MM.1S (cell line): Measurements from ENCODE around the gene PKP4.

Experiments used
- DNase-seq: peaks from one replicate; pipeline ENCODE4 v3.0.0-alpha.2; 2015
- H2AFZ ChIP-seq: fragments of 300-600 bp; sonication (generic); 2 replicates; pipeline ENCODE4 v1.6.0; 2016; ENCODE audit warnings: antibody characterized with exemption, low read length
- H3F3A ChIP-seq: fragments of 300-600 bp; sonication (generic); 2 replicates; pipeline ENCODE4 v1.6.1; 2016; ENCODE audit warnings: mild to moderate bottlenecking, antibody characterized with exemption, low read length, moderate library complexity, mixed read lengths; ENCODE audit not compliant: insufficient read depth
- H3K27ac ChIP-seq: fragments of 300-600 bp; sonication (generic); 2 replicates; pipeline ENCODE4 v1.5.1; 2016; ENCODE audit warnings: mild to moderate bottlenecking, low read length
- H3K27me3 ChIP-seq: fragments of 300-600 bp; sonication (generic); replicated peaks from 2 replicates; pipeline ENCODE4 v1.6.0; 2016; ENCODE audit warnings: low read length; ENCODE audit not compliant: insufficient read depth
- H3K36me3 ChIP-seq: fragments of 300-600 bp; sonication (generic); replicated peaks from 2 replicates; pipeline ENCODE4 v1.6.1; 2016; ENCODE audit warnings: mild to moderate bottlenecking, low read length, mixed read lengths; ENCODE audit not compliant: insufficient read depth
- H3K4me1 ChIP-seq: fragments of 300-600 bp; sonication (generic); 2 replicates; pipeline ENCODE4 v1.6.1; 2016; ENCODE audit warnings: low read length, mixed read lengths
- H3K4me2 ChIP-seq: fragments of 300-600 bp; sonication (generic); 2 replicates; pipeline ENCODE4 v1.6.0; 2016; ENCODE audit warnings: low read depth, low read length
- H3K4me3 ChIP-seq: fragments of 300-600 bp; sonication (generic); 2 replicates; pipeline ENCODE4 v1.5.1; 2016; ENCODE audit warnings: low read length, mixed read lengths
- H3K79me2 ChIP-seq: fragments of 300-600 bp; sonication (generic); 2 replicates; pipeline ENCODE4 v1.6.1; 2016; ENCODE audit warnings: mixed run types, low read length, mixed read lengths
- H3K9ac ChIP-seq: fragments of 300-600 bp; sonication (generic); 2 replicates; pipeline ENCODE4 v1.6.1; 2016; ENCODE audit warnings: low read length, mixed read lengths
- H3K9me2 ChIP-seq: fragments of 300-600 bp; sonication (generic); replicated peaks from 2 replicates; pipeline ENCODE4 v1.6.1; 2016; ENCODE audit warnings: mild to moderate bottlenecking, low read length, mixed read lengths; ENCODE audit not compliant: insufficient read depth
- H3K9me3 ChIP-seq: fragments of 300-600 bp; sonication (generic); replicated peaks from 2 replicates; pipeline ENCODE4 v1.6.1; 2016; ENCODE audit warnings: mild to moderate bottlenecking, low read length, mixed read lengths; ENCODE audit not compliant: insufficient read depth
- H4K20me1 ChIP-seq: fragments of 300-600 bp; sonication (generic); 2 replicates; pipeline ENCODE4 v1.6.1; 2016; ENCODE audit warnings: mild to moderate bottlenecking, low read length, moderate library complexity, mixed read lengths; ENCODE audit not compliant: insufficient read depth
- CTCF ChIP-seq: fragments of 300-600 bp; sonication (generic); IDR thresholded peaks from 2 replicates; pipeline ENCODE4 v1.5.1; 2016; ENCODE audit warnings: antibody characterized with exemption, low read length, mixed read lengths
- EZH2 ChIP-seq: fragments of 300-600 bp; sonication (generic); optimal IDR thresholded peaks from 2 replicates; pipeline ENCODE3; 2017; ENCODE audit warnings: low read depth, mild to moderate bottlenecking, antibody characterized with exemption, low read length, mixed read lengths
- EZH2phosphoT487 ChIP-seq: fragments of 300-600 bp; sonication (generic); IDR thresholded peaks from 2 replicates; pipeline ENCODE4 v1.6.1; 2018; ENCODE audit warnings: antibody characterized with exemption, low read length

Gene PKP4

DNA sequence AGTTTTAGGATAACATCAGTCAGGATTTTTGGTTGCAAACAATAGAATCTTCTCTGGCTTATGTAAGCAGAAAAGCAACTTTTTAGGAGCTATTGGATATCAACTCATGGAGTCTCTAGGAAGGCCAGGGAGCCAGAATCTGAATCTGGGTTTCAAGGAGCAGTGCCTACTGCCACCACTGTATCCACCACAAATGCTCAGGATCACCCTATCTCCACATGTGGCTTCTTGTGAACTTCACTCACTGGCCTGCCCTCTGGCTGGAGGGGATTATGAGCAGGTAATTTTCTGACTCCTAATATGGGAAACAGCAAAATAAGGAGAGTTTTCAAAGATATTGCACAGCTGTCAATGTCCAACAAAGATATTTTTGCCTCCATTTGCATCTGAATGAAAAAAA lies 142.9 kb downstream of the PKP4 start:
- Histone ChIP-seq H3K27ac (no peak overlapping the region), H3K4me3 (no peak overlapping the region), H3K27me3 (no peaks in the 10 kb centered on the region), H3K4me2 (no peak overlapping the region), H3K36me3 (no peaks in the 10 kb centered on the region), H3K9me2 (no peaks in the 10 kb centered on the region), H4K20me1 (no peaks in the 10 kb centered on the region), H3F3A (no peaks in the 10 kb centered on the region), H3K79me2 (no peaks in the 10 kb centered on the region), H2AFZ (no peak overlapping the region), H3K9ac (no peak overlapping the region), H3K4me1 (no peaks in the 10 kb centered on the region), H3K9me3 (no peaks in the 10 kb centered on the region)
- TF ChIP-seq EZH2: no peak
- TF ChIP-seq EZH2phosphoT487: no peak
- no peak for TF ChIP-seq CTCF
- no peak for DNase-seq

GRCh38 chr2:158600155-158600802 lies 143.5 kb downstream of the PKP4 start:
- H3K9me3 ChIP-seq: no peaks in the 10 kb centered on the region
- H3F3A ChIP-seq: no peaks in the 10 kb centered on the region
- H3K4me1 ChIP-seq: no peaks in the 10 kb centered on the region
- no peak overlapping the region for H3K4me2 ChIP-seq
- H3K27ac ChIP-seq: no peak overlapping the region
- DNase-seq: no peak
- no peak overlapping the region for H3K9ac ChIP-seq
- no peaks in the 10 kb centered on the region for H4K20me1 ChIP-seq
- no peaks in the 10 kb centered on the region for H3K27me3 ChIP-seq
- H3K9me2 ChIP-seq: no peaks in the 10 kb centered on the region
- H3K4me3 ChIP-seq: no peak overlapping the region
- TF ChIP-seq CTCF: no peak
- no peak for TF ChIP-seq EZH2
- no peak for TF ChIP-seq EZH2phosphoT487
- no peaks in the 10 kb centered on the region for H3K36me3 ChIP-seq
- H2AFZ ChIP-seq: no peak overlapping the region
- H3K79me2 ChIP-seq: no peaks in the 10 kb centered on the region

GRCh38 chr2:158602027-158602426 lies 145.3 kb downstream of the PKP4 start:
- Histone ChIP-seq H3K4me3 (no peak overlapping the region), H3K9me2 (no peaks in the 10 kb centered on the region), H3K9me3 (no peaks in the 10 kb centered on the region), H3K27me3 (no peaks in the 10 kb centered on the region), H3K9ac (no peak overlapping the region), H3F3A (no peaks in the 10 kb centered on the region), H3K4me1 (no peaks in the 10 kb centered on the region), H3K79me2 (no peaks in the 10 kb centered on the region), H2AFZ (no peak overlapping the region), H3K4me2 (no peak overlapping the region), H3K36me3 (no peaks in the 10 kb centered on the region), H4K20me1 (no peaks in the 10 kb centered on the region), H3K27ac (no peak overlapping the region)
- TF ChIP-seq EZH2: no peak
- no peak for TF ChIP-seq CTCF
- TF ChIP-seq EZH2phosphoT487: no peak
- DNase-seq: no peak
